HG02943 (cell line): ENCODE results near the gene DNAJC25.
"Not testable (repeated sequence)": the region's sequence is repeated elsewhere in the genome, so short reads cannot be mapped to it uniquely, and the experiment has no call there.

Experiments
- ATAC-seq: cut with Tn5 transposase; IDR thresholded peaks from one replicate; pipeline ENCODE4 v1.9.1; 2021; ENCODE audit warnings: mild to moderate bottlenecking, low read depth, moderate library complexity; ENCODE audit not compliant: unreplicated experiment

The DNAJC25 gene

GRCh38 chr9:111631214-111631971 is at the start of gene DNAJC25:
Gene DNAJC25 (plus strand): TSS chr9:111631334. CDS start chr9:111631408, 74 bp downstream.
- ATAC-seq = peak; percentile 90

GRCh38 chr9:111582888-111583287 is 48.2 kb upstream of the DNAJC25 start:
- no peak for ATAC-seq

- ATAC-seq = no peak
Observed at GRCh38 chr9:111586378-111586777, 44.8 kb upstream of the DNAJC25 start.

DNA sequence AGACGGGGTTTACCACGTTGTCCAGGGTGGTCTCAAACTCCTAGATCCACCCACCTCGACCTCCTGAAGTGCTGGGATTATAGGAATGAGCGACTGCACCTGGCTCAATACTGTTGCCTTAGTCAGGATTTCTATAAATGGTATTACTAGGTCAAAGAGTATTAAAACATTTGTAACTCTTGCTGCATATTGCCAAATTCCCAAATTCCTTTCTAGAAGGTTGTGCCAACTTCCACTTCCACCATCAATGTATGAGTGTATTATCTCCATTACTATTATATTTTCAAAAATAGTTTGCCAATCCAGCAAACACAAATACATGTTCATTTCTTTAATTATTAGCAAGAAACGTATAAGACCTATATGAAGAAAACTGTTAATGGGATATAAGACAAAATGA is 42.3 kb upstream of the DNAJC25 start:
- no peak for ATAC-seq

DNA sequence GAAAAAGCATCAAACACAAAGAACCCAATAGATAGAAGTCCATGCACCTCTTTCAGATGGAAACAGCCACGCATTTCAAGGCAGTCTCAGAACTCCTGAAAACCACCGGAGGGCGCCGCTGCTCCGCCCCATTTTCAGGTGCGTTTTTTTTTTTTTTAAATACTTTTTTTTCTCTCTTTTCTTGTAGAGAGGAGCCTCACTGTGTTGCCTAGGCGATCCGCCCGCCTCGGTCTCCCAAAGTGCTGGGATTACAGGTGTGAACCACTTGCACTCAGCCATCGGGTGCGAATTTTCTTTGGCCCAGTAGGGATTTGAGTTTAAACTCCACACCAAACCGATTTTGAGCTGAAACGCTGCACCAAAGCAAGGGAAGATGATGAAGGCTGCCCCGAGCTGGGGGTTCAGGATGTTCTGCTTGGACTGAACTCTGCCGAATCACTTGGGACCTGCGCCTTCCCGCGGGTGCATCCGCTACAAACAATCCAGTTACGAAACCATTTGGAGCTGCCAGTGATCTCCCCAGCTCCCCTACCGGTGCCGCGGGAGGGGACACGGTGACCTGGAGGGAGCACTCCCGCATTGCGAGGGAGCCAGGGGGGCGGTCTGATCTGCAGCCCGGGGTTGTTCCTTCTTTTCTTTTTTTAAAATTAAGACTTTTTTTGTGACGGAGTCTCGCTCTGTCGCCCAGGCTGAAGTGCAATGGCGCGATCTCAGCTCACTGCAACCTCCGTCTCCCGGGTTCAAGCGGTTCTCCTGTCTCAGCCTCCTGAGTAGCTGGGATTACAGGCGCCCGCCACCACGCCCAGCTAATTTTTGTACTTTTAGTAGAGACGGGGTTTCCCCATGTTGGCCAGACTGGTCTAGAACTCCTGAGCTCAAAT is 33.0 kb upstream of the DNAJC25 start:
- no peak for ATAC-seq

GRCh38 chr9:111598733-111599091 is 32.4 kb upstream of the DNAJC25 start:
- no peak for ATAC-seq

GRCh38 chr9:111599092-111599954 is 31.8 kb upstream of the DNAJC25 start, which contains the start of gene PTGR1:
Gene PTGR1 (minus strand): TSS chr9:111599647. CDS start chr9:111597422, 2,225 bp downstream.
- no peak for ATAC-seq

DNA sequence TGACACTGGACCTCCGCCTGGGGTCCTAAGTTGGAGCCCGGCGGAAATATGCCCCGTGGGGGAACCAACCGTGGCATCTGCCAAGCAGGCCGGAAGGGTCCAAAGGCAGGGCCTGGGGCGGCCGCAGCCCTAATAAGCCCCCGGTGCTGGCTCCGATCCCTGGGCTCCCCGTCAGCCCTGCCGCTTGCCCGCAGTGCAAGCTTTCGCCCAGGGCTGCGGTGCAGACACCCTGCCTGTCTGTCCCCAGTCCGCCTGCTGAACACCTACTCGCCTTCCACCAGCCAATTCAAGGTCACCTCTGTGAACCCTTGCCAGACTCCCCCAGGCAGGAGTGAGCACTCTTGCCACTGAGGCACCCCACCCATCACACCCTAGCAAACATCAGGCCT is 31.2 kb upstream of the DNAJC25 start:
- ATAC-seq = no peak

DNA sequence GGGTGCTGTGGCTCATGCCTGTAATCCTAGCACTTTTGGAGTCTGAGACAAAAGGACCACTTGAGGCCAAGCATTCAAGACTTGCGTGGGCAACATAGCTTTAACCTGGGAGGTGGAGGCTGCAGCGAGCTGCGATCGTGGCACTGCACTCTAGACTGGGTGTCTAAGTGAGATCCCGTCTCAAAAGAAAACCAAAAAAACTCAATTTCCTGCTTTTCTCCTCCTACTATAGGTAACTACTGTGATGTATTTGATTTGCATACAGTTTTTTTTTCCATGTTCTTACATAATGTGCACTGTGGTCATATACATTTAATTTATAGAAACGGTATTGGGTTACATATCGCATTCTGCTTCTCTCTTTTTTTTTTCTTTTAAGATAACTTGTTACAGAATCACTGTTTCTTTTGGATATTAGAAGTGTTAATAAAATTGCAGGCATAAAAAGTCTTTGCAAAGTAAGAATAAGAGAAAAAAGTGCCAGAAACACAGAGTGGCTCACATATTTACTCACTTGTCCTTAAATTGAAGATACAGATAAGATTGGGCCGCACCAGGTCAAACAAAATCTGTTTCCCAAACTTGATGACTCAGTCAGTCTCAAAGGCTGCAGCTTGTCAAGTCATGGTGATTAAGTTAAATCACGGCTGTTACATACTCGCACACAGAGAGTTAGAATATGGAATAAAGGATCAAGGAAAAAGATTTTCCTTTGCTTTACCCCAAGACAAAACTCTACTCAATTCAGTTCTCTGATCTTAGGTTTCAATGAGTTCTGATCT is 29.7 kb upstream of the DNAJC25 start:
- no peak for ATAC-seq

GRCh38 chr9:111603041-111603440 is 28.1 kb upstream of the DNAJC25 start:
- no peak for ATAC-seq

GRCh38 chr9:111604054-111604615 is 27.0 kb upstream of the DNAJC25 start:
- no peak for ATAC-seq

- ATAC-seq = no peak
Observed at GRCh38 chr9:111605041-111605559, 26.0 kb upstream of the DNAJC25 start.

DNA sequence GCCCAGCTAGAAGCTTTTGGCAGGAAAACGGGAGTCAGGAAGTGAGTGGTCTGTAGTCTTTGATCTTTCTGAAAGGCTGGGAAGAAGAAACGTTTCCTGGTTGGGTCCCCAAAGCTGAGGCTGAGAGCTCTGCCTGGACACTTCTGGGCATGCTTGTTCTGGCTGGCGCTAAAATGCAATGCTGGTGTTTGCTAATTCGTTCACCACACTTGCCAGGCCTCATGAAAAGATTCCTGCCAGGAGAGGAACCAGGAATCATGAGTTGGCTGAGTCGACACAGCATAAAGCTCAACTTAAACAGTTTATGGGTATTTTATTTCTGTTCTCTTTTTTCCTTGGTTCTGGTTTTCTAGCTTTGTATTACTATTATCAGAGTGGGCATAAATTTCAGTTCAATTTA is 21.0 kb upstream of the DNAJC25 start:
- ATAC-seq = no peak

DNA sequence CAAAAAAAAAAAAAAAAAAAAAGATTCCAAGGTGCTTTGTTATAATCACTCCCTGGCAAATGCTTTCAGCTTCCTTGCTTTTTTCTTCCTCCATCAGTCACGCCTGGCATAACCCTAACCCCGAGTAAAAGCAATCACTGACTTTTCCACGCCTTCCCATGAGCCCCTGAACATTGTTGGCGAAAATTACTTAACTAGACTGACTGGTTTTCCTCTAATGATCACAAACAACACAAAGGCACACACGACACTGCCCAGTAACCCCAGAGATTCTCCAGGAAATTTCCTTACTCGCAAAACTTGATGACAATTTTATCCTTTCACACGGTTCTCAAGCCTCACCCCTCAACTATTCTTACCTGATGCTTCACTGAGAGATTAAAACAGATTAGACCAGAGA is 20.3 kb upstream of the DNAJC25 start:
- ATAC-seq = no peak

- ATAC-seq = no peak
Observed at GRCh38 chr9:111613436-111614040, 17.6 kb upstream of the DNAJC25 start.

DNA sequence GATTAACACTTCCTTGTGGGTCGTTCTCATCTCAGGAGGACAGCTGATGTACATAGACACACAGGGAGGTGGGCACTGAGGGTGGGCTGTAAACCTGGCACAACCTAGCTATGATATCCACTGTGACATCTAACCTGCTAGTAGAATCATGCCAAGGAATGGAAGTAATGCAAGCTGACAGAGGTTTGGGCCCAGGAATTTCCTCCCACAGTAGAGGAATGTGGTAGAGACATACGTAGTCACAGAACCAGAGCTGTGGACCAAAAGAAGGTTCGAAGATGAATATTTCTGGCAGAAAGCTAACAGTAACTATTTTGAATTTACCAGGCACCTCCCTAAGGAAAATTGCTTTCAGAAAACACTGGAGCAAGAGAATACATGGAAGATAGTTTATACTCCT is 15.2 kb upstream of the DNAJC25 start:
- no peak for ATAC-seq

DNA sequence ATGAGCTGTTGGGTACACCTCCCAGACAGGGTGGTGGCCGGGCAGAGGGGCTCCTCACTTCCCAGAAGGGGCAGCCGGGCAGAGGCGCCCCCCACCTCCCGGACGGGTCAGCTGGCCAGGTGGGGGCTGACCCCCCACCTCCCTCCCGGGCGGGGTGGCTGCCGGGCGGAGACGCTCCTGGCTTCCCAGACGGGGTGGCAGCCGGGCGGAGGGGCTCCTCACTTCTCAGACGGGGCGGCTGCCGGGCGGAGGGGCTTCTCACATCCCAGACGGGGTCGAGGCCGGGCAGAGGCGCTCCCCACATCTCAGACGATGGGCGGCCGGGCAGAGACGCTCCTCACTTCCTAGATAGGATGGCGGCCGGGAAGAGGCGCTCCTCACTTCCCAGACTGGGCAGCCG is 13.8 kb upstream of the DNAJC25 start:
- ATAC-seq = not testable (repeated sequence)

DNA sequence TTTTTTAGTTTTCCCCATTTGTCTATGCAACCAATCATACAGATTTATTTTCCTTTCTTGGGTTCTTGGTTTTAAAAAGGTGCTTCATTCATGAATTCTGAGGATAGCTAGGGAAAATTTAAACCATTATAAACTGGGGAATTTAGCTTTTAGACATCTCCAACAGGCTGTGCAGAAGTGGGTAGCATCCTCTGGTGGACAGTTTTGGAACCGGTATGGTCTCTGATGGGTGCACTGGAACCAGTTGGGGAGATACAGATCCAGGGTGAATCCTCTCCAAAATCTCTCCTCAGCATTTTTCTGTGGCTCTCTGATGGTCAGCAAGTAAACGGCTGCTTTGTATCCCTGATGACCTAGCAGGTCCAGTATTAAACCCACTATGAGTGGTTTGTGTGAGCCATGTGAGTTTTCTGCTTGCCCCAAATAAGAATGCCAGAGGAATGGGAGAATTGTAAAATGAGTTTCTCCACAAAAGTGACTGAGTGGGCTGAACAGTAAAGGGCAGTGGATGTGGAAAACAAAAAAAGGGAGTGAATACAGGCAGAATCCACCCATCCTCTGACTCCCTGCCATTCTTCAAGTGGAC is 9.1 kb upstream of the DNAJC25 start:
- no peak for ATAC-seq

DNA sequence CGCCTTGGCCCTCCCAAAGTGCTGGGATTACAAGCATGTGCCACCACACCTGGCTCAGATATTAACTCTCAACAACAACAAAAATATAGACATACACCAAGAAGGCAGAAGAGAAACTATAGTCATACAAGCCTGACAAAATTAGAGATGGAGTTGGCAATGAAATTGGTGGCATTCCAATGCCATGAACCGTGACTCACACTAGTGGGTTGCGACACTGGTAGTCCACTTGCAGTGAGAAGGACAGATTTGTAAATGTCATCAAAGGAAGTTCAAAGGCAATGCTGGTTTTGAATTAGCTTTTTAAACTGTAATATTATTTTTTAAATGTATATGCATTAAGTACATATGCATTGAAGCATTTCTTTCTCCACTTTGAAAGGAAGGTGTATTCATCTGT is 8.5 kb upstream of the DNAJC25 start:
- no peak for ATAC-seq
